GM12865 (cell line): ENCODE measurements around the gene SLC39A11.

Experiments
- DNase-seq: peaks from one replicate; pipeline ENCODE4 v3.0.0; 2010; ENCODE audit warnings: low read depth
- H3K4me3 ChIP-seq: 2 replicates; pipeline ENCODE4 v1.5.1; 2011; ENCODE audit warnings: mild to moderate bottlenecking, low read depth, low read length, control low read depth
- CTCF ChIP-seq: IDR thresholded peaks from 2 replicates; pipeline ENCODE4 v1.5.1; 2011; ENCODE audit warnings: low read length, control low read depth, low read depth, inconsistent platforms; ENCODE audit not compliant: insufficient read depth; ENCODE audit errors: missing control alignments

Gene SLC39A11

GRCh38 chr17:72759301-72759700, 333.2 kb downstream of the SLC39A11 start:
- H3K4me3 ChIP-seq, result no peak overlapping the region
- no peak for DNase-seq
- TF ChIP-seq CTCF, result no peak

- no peak for DNase-seq
- TF ChIP-seq CTCF, result no peak
- H3K4me3 ChIP-seq, result no peak overlapping the region
These were observed 336.2 kb downstream of the SLC39A11 start for GRCh38 chr17:72756256-72756655.

- H3K4me3 ChIP-seq, result no peak overlapping the region
- DNase-seq, result no peak
- no peak for TF ChIP-seq CTCF
These were observed 338.0 kb downstream of the SLC39A11 start for GRCh38 chr17:72754513-72754912.

GRCh38 chr17:72751746-72752145, 340.7 kb downstream of the SLC39A11 start:
- no peak overlapping the region for H3K4me3 ChIP-seq
- no peak for TF ChIP-seq CTCF
- no peak for DNase-seq

GRCh38 chr17:72749119-72749572, 343.3 kb downstream of the SLC39A11 start:
- no peak overlapping the region for H3K4me3 ChIP-seq
- no peak for DNase-seq
- no peak for TF ChIP-seq CTCF

- no peak for TF ChIP-seq CTCF
- H3K4me3 ChIP-seq, result no peak overlapping the region
- no peak for DNase-seq
These were observed 345.0 kb downstream of the SLC39A11 start for GRCh38 chr17:72747501-72747900.

GRCh38 chr17:72745241-72745640, 347.2 kb downstream of the SLC39A11 start:
- no peak overlapping the region for H3K4me3 ChIP-seq
- TF ChIP-seq CTCF, result no peak
- DNase-seq, result no peak
